Left renal pelvis (tissue), 4 donors: ENCODE results near the gene CD302. TPM values are rescaled to one million over a fixed set of nuclear protein-coding genes. Genes with fewer than 3 reads are reported as not detected.

Source experiments
- polyA plus RNA-seq, 4 donors: library from polyadenylated mRNA; unstranded; fragments of 120-200 nt; gene quantifications; one replicate each; pipeline ENCODE4 v1.2.1, GENCODE V29; 2013; ENCODE audit not compliant: insufficient read length in 4 of 4

The CD302 gene
- polyA plus RNA-seq, 4 donors: 10.8 to 34.1 (median 16.1) TPM

Other genes with a start within 250 kb of the CD302 start
- gene BAZ2B, start 181.7 kb downstream of the CD302 start, polyA plus RNA-seq: 10 to 100 TPM; 68.3 to 76.3 (median 72.1) TPM
- 100 to 1,000 TPM; 155 to 172 (median 163) TPM for gene MARCHF7, start 85.7 kb downstream of the CD302 start, polyA plus RNA-seq
- gene LY75, start 106.5 kb upstream of the CD302 start, polyA plus RNA-seq: 1 to 10 TPM; 1.8 to 5.5 (median 4.1) TPM